PFSK-1 (cell line): Measurements from ENCODE around the gene TUBB1.

ENCODE experiments used
- FOXP2 ChIP-seq: optimal IDR thresholded peaks from 2 replicates; pipeline ENCODE3; 2011; ENCODE audit warnings: borderline replicate concordance, control low read depth, inconsistent platforms; ENCODE audit not compliant: insufficient read depth; ENCODE audit errors: extremely low read length, extremely low read depth
- POLR2AphosphoS5 ChIP-seq: IDR thresholded peaks from 2 replicates; pipeline ENCODE4 v1.6.1; 2012; ENCODE audit warnings: low read depth, mild to moderate bottlenecking, control low read depth, low read length, moderate library complexity
- SIN3A ChIP-seq: IDR thresholded peaks from 2 replicates; pipeline ENCODE4 v1.6.1; 2012; ENCODE audit warnings: mild to moderate bottlenecking, low read length, moderate library complexity, borderline replicate concordance; ENCODE audit not compliant: insufficient read depth
- TAF1 ChIP-seq: IDR thresholded peaks from 2 replicates; pipeline ENCODE4 v1.6.1; 2012; ENCODE audit warnings: low read length, control low read depth, borderline replicate concordance; ENCODE audit not compliant: insufficient read depth
- TF ChIP-seq, protein P1 (sequence below), 2 experiments: IDR thresholded peaks; 2 replicates each; pipeline versions ENCODE4 v1.6.1 to v1.8.0; 2011 to 2012; ENCODE audit warnings: low read depth in 2 of 2, low read length in 2 of 2, control low read depth in 1 of 2, inconsistent platforms in 1 of 2, mild to moderate bottlenecking in 1 of 2, moderate library complexity in 1 of 2; ENCODE audit not compliant: insufficient read depth in 1 of 2

The TUBB1 gene

DNA sequence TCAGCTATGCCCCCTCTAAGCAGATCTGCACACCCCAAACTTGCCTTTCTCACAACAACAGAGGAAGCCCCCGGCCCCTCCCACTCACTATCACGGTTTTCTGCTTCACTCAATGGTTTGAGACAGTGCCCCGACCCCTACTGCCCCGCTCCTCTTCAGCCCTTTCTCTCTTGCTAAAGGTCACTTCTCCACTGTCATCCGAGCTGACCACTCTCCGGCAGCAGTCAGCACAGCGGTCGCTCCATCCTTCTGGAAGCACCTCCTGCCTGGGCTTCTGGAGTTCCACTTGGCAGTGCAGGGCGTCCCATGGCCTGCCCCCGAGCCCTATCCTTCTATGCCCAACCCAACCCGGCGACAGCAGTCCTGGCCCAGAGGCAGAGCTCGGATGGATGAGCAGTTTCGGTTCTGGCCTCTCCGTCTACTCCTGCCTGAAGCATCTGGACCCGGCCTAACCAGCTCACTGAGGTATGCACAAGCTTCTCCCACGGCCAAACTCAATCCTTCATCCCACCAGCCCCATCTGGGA, 16.3 kb upstream of the TUBB1 start:
- TF ChIP-seq FOXP2 (no peak), TAF1 (no peak), SIN3A (no peak), POLR2AphosphoS5 (no peak)
- TF ChIP-seq, protein P1, sequence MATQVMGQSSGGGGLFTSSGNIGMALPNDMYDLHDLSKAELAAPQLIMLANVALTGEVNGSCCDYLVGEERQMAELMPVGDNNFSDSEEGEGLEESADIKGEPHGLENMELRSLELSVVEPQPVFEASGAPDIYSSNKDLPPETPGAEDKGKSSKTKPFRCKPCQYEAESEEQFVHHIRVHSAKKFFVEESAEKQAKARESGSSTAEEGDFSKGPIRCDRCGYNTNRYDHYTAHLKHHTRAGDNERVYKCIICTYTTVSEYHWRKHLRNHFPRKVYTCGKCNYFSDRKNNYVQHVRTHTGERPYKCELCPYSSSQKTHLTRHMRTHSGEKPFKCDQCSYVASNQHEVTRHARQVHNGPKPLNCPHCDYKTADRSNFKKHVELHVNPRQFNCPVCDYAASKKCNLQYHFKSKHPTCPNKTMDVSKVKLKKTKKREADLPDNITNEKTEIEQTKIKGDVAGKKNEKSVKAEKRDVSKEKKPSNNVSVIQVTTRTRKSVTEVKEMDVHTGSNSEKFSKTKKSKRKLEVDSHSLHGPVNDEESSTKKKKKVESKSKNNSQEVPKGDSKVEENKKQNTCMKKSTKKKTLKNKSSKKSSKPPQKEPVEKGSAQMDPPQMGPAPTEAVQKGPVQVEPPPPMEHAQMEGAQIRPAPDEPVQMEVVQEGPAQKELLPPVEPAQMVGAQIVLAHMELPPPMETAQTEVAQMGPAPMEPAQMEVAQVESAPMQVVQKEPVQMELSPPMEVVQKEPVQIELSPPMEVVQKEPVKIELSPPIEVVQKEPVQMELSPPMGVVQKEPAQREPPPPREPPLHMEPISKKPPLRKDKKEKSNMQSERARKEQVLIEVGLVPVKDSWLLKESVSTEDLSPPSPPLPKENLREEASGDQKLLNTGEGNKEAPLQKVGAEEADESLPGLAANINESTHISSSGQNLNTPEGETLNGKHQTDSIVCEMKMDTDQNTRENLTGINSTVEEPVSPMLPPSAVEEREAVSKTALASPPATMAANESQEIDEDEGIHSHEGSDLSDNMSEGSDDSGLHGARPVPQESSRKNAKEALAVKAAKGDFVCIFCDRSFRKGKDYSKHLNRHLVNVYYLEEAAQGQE (IDR thresholded peaks at IDR 0.05; ENCODE audit: insufficient read depth in 1 of 2, low read depth in 2 of 2, low read length in 2 of 2), result no peak

DNA sequence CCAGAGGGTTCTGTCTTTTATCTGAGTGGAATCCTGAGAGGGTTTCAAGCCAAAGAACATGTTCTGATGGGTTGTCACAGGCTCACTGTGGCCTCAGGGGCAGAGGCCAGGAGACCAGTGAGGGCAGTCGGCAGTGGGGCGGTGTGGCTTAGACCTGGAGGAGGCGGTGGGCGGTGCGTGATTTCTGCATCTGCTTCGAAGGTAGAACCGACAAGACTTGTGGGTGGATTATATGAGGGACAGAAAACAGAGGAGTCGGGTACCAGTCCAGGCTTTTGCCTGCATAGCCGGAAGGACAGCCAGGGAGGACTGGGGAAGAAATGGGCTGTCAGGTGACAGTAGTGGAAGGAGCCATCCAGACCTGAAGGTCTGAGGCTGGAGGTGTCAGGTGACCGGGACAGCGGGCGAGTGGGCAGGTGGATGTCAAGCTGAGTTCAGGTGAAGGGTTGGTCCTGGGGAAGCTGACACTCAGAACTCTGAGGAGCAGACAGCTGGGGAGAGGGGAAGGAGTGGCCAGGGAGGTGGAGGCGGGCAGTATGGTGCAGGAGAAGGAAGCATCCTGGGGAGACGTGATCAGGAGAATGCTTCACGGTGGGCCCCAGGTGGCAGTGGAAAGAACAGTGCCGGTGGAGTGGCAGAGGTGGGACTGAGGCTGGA, 15.3 kb upstream of the TUBB1 start:
- TF ChIP-seq, protein P1 (IDR thresholded peaks at IDR 0.05; ENCODE audit: insufficient read depth in 1 of 2, low read depth in 2 of 2, low read length in 2 of 2), result no peak
- TF ChIP-seq SIN3A, result no peak
- no peak for TF ChIP-seq TAF1
- no peak for TF ChIP-seq FOXP2
- no peak for TF ChIP-seq POLR2AphosphoS5

DNA sequence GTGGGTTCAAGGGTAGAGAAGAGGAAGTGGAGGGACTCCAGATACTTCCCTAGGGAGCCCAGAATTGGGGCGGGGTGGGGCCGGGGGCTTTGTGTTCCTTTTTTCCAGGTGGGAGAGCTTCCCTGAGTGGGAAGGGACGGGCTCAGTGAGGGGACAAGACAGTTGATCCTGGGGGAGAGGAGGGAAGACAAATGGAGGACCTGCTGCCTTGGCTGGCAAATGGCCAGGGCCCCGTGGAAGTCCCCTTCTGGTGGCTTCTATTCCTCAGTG, 14.8 kb upstream of the TUBB1 start:
- TF ChIP-seq, protein P1 (IDR thresholded peaks at IDR 0.05; ENCODE audit: insufficient read depth in 1 of 2, low read depth in 2 of 2, low read length in 2 of 2), result no peak
- TF ChIP-seq SIN3A (no peak), FOXP2 (no peak), POLR2AphosphoS5 (no peak), TAF1 (no peak)

DNA sequence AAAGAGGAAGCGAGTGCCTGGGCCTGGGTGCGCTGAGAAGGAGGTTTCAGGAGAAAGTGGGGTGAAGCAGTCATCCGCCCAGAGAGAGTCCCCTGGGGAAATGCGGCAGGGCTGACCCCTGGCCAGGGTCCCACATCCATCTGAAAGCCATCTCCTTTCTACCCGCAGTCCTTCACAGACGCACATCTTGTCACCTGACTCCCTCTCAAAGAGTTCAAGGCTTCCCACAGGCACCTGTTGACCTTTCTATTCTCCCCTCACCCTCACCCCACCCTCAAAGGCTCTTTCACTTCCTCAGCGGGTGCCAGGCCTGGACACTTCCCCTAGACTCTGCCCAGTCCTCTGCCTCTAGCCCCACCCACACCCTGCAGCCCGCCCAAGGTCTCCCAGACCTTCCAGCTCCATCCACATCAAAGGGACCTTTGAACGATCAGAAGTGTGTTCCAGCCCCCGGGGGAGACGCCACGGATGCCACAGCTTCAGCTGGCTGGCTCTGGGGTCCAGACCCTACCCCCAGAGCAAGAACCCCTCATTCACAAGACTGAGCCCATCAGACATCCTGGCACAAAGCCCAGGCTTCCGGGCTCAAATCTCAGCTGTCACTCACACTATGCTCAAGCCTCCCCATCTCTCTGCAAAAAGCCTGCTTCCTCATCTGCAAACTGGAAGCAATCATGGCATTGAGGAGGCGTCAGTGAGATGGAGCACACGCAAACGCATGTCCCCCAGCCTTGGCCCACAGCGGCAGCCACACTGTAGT, 14.3 kb upstream of the TUBB1 start:
- TF ChIP-seq TAF1 (no peak), SIN3A (no peak), POLR2AphosphoS5 (no peak)
- TF ChIP-seq, protein P1 (IDR thresholded peaks at IDR 0.05; ENCODE audit: insufficient read depth in 1 of 2, low read depth in 2 of 2, low read length in 2 of 2), result no peak
